ENCODE data around the gene STARD13.

The STARD13 gene

GRCh38 chr13:33285420-33286124 is at the start of gene STARD13:
STARD13 (minus strand) TSS chr13:33285755; CDS start chr13:33285638, 117 bp downstream.
- no peak for DNase-seq (ENCODE audit: low read depth in 2 of 2)

GRCh38 chr13:33334831-33335230 is 49.3 kb upstream of the STARD13 start:
- no peak for DNase-seq (ENCODE audit: low read depth in 2 of 2)

- no peak for DNase-seq (ENCODE audit: low read depth in 2 of 2)
Observed at GRCh38 chr13:33331962-33332361, 46.4 kb upstream of the STARD13 start.

- DNase-seq (ENCODE audit: low read depth in 2 of 2) = no peak
Observed at GRCh38 chr13:33330483-33330882, 44.9 kb upstream of the STARD13 start.

- DNase-seq (ENCODE audit: low read depth in 2 of 2) = no peak
Observed at GRCh38 chr13:33328701-33329100, 43.1 kb upstream of the STARD13 start.

- DNase-seq (ENCODE audit: low read depth in 2 of 2) = no peak
Observed at GRCh38 chr13:33326723-33327122, 41.2 kb upstream of the STARD13 start.

- no peak for DNase-seq (ENCODE audit: low read depth in 2 of 2)
Observed at GRCh38 chr13:33326246-33326645, 40.7 kb upstream of the STARD13 start.

- DNase-seq (ENCODE audit: low read depth in 2 of 2) = no peak
Observed at GRCh38 chr13:33323801-33324510, 38.4 kb upstream of the STARD13 start.

GRCh38 chr13:33322965-33323668 is 37.6 kb upstream of the STARD13 start:
- no peak for DNase-seq (ENCODE audit: low read depth in 2 of 2)

GRCh38 chr13:33322543-33322809 is 36.9 kb upstream of the STARD13 start:
- DNase-seq (ENCODE audit: low read depth in 2 of 2) = no peak

- DNase-seq (ENCODE audit: low read depth in 2 of 2) = no peak
Observed at GRCh38 chr13:33321686-33322542, 36.4 kb upstream of the STARD13 start.

GRCh38 chr13:33319859-33320258 is 34.3 kb upstream of the STARD13 start:
- no peak for DNase-seq (ENCODE audit: low read depth in 2 of 2)

GRCh38 chr13:33318744-33319143 is 33.2 kb upstream of the STARD13 start:
- DNase-seq (ENCODE audit: low read depth in 2 of 2) = no peak

- no peak for DNase-seq (ENCODE audit: low read depth in 2 of 2)
Observed at GRCh38 chr13:33318037-33318436, 32.5 kb upstream of the STARD13 start.

- DNase-seq (ENCODE audit: low read depth in 2 of 2) = no peak
Observed at GRCh38 chr13:33316890-33317289, 31.3 kb upstream of the STARD13 start.

- no peak for DNase-seq (ENCODE audit: low read depth in 2 of 2)
Observed at GRCh38 chr13:33313504-33313903, 27.9 kb upstream of the STARD13 start.

GRCh38 chr13:33312861-33313212 is 27.3 kb upstream of the STARD13 start:
- no peak for DNase-seq (ENCODE audit: low read depth in 2 of 2)

- DNase-seq (ENCODE audit: low read depth in 2 of 2) = no peak
Observed at GRCh38 chr13:33312150-33312860, 26.8 kb upstream of the STARD13 start.

- no peak for DNase-seq (ENCODE audit: low read depth in 2 of 2)
Observed at GRCh38 chr13:33311040-33311439, 25.5 kb upstream of the STARD13 start.

GRCh38 chr13:33310245-33311038 is 24.9 kb upstream of the STARD13 start:
- no peak for DNase-seq (ENCODE audit: low read depth in 2 of 2)

GRCh38 chr13:33308863-33309262 is 23.3 kb upstream of the STARD13 start:
- DNase-seq (ENCODE audit: low read depth in 2 of 2) = no peak

Data from stimulated activated CD8-positive, alpha-beta memory T cell treated with anti-CD3 and anti-CD28 coated beads, Interleukin-7, amount 100 ng/mL, for 1 hour (primary cell).